CD1c-positive myeloid dendritic cell (primary cell): Measurements from ENCODE around the gene WDR38.

Source experiments
- DNase-seq: peaks from one replicate; pipeline ENCODE4 v3.0.0-alpha.2; 2016; ENCODE audit errors: extremely low spot score

WDR38 gene, protein sequence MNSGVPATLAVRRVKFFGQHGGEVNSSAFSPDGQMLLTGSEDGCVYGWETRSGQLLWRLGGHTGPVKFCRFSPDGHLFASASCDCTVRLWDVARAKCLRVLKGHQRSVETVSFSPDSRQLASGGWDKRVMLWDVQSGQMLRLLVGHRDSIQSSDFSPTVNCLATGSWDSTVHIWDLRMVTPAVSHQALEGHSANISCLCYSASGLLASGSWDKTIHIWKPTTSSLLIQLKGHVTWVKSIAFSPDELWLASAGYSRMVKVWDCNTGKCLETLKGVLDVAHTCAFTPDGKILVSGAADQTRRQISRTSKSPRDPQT

DNA sequence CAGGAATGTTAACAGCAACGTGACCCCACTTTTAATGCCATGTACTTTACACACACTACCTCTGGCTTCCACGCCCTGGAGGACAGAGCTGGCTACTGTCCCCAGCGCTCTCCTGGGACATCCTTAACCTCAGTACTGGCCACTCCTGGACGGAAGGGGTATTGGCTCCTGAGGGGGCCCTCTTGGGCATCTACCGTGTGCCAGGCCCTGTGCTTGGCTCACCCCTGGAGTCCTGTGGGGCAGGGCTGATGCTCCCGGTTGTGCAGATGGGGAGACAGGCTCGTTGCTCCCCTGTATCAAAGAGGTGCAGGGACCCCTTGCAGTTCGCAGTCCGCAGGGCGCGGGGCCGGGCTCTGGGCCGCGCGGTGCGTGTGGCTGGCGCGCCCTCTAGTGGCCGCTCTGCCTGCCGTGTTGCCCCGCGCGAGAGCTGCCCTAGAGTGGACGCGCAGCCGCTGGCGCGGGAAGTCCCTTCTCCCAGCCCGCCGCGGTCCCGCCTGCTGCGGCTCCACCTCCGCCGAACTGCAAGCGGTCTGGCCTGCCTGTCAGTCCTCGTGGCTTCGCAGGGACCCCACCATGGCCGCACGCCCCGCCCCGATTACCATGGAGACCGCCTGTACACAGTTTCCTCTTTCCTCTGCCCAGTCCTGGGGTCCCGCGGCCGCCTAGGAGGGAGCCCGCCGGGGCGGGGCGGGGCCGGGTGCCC is at the start of gene WDR38:
Gene WDR38, plus strand, starts transcription at position 632 of the 703 bp plus-strand sequence. CDS start 72 bp downstream, outside the sequence.
- peak; percentile 86 for DNase-seq

DNA sequence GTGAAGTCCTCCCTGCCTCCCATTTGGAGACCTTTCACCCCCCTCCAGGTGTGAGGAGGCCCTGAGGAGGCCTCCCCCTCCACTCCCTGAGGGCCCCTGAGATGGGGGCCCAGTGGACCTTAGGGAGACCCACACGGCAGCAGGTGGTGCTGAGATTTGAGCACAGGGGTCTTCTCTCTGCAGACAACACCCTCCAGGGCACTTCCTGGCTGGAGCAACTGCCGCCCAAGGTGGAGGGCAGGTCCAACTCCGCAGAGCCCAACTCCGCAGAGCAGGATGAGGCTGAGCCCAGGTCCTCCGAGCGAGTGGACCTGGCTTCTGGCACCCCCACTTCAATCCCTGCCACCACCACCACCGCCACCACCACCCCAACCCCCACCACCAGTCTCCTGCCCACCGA is 49.3 kb upstream of the WDR38 start:
- no peak for DNase-seq

DNA sequence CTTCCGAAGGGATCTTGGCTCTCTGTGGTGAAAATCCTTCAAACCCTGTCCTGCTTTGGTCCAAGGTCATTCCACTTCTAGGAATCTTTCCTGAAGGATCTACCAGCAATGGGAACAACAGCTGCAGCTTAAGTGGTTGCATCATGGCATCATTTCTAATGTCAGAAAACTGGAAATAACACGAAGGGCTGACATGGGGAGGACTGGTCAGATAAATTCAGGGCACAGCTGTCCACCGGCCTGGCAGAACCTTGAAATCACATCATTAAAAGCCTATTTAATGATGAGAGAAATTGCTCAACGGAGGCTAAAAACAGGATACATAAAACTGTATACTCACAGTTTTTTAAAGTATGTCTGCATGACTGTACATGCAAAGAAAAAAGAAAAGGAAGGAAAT is 48.1 kb upstream of the WDR38 start:
- no peak for DNase-seq

DNA sequence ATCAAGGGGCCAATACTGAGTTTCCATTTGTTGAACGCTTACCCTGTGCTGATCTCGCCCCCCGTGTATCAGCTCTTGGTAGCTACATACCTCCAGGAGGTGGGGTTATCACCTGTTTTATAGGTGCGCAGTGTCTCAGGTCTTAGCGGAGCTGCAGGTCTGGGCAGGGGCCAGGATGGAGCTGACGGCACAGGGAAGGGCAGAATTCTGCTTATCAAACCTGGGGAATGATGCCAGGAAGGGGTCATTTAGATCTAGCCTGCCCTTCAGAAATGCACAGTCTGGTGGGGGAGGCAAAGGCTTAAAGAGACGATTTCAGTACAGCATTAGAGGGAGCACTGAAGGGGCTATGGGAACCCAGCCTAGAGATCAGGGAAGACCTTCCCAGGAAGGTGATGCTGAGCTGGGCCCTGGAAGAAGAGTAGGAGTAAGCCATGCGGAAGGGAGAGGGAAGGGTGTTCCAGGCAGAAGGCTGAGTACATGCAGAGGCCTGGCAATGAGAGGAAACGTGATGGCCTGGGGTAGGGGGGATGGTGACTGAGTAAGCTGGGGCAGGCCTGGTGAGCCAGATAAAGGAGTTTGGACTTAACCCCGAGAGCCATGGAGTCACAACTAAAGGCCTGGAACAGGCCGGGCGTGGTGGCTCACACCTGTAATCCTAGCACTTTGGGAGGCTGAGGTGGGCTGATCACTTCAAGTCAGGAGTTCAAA is 44.9 kb upstream of the WDR38 start:
- DNase-seq: no peak

DNA sequence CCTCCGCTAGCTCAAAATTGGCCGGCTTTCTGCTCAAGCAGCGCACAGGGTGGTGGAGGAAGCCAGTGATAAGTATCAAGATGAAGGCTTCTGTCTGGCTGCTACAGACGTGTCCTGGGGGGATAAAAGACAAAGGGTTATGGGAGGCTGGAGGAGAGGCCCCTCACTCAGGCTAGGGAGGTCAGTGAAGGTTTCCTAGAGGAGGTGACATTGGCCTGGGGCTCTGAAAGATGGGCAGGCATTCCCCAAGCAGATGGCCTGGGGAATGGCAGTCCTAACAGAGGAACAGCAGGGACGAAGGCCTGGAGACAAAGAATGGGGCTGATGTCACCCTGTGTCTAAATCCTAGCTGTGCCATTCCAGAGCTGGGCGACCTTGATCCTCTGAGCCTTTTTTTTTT is 44.0 kb upstream of the WDR38 start:
- DNase-seq: no peak

DNA sequence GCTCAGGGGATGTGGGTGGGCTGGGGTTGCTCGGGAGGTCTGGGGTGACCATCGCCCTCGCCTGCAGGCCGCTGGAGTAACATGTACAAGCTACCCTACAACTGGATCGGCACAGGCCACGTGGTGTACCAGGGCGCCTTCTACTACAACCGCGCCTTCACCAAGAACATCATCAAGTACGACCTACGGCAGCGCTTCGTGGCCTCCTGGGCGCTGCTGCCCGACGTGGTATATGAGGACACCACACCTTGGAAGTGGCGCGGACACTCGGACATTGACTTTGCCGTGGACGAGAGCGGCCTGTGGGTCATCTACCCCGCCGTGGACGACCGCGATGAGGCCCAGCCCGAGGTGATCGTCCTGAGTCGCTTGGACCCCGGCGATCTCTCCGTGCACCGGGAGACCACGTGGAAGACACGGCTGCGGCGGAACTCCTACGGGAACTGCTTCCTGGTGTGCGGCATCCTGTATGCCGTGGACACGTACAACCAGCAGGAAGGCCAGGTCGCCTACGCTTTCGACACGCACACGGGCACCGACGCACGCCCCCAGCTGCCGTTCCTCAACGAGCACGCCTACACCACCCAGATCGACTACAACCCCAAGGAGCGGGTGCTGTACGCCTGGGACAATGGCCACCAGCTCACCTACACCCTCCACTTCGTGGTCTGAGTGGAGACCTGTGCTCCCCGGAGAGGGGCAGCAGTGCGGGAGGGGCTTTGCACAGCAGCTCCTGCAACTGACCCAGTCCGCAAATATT is 43.3 kb upstream of the WDR38 start:
- DNase-seq: no peak

GRCh38 chr9:124810663-124811355 is 42.5 kb upstream of the WDR38 start:
- DNase-seq: no peak

- DNase-seq: no peak
Observed at GRCh38 chr9:124812441-124812876, 40.8 kb upstream of the WDR38 start.

GRCh38 chr9:124813041-124813440 is 40.2 kb upstream of the WDR38 start:
- DNase-seq: no peak

DNA sequence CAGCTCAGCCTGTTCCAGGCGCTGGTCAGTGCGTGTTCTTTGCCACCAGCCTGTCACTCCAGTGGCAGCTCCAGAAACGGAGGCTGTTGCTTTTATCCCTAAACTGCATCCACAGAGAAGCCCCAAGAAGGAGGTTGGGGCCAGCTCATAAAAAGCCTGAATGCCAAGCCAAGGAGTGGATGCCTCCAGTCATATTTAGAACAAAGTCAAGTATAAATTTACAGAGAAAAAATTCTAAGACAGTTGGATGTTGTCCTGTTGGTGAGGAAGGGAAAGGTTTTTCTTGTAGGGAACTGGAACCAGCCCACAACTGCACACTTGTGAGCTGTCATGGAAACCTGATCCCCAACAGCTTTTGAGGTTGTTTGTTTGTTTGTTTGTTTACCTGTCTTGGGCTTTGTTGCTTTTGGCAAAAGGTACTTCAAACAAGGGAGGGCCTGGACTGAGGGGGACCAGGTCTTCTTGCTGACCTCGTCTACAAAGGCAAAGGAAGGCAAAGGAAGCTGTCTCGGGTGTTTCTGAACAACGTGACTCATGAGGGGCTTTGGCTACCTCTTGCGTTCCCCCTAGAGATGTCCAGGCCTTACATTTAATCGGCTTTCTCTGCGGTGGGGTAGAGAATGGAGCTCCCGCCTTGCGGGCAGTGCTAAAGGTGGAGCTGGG is 39.6 kb upstream of the WDR38 start:
- DNase-seq: peak; percentile 14

DNA sequence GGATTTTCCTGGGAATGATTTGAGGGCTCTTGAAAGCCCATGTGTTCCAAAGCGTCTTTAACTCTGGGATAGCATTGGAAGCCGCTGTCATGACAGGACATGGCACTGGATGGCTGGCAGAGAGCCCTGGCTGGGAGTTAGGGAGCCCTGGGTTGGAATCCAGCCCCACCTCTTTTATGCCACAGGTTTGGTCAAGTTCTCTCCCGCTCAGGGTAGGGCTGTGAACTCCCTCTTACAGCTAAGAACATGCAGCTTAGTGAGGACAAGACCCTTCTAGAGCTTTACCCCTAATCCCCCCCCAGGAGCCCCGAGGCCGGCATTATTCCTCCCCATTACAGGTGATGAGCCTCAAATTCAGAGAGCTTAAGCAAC is 39.1 kb upstream of the WDR38 start:
- no peak for DNase-seq

DNA sequence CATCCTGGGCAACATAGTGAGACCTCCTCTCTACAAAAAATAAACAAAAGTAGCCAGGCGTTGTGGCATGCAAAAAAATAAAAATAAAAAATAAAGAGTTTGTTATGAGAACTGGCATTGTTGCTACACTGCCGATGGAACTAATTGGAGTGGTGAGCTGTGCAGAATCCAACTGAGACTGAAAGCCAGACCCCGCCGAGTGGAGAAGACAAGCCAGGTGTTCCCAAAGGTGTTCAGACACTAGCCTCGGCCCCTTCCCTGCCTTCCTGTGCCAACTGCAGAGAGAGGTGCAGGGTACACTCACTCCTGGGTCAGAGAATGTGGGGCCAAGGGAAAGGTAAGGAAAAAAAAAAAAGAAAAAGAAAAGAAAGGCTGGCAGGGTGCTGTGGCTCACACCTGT is 37.7 kb upstream of the WDR38 start:
- no peak for DNase-seq

GRCh38 chr9:124818431-124819281 is 34.6 kb upstream of the WDR38 start:
- no peak for DNase-seq

DNA sequence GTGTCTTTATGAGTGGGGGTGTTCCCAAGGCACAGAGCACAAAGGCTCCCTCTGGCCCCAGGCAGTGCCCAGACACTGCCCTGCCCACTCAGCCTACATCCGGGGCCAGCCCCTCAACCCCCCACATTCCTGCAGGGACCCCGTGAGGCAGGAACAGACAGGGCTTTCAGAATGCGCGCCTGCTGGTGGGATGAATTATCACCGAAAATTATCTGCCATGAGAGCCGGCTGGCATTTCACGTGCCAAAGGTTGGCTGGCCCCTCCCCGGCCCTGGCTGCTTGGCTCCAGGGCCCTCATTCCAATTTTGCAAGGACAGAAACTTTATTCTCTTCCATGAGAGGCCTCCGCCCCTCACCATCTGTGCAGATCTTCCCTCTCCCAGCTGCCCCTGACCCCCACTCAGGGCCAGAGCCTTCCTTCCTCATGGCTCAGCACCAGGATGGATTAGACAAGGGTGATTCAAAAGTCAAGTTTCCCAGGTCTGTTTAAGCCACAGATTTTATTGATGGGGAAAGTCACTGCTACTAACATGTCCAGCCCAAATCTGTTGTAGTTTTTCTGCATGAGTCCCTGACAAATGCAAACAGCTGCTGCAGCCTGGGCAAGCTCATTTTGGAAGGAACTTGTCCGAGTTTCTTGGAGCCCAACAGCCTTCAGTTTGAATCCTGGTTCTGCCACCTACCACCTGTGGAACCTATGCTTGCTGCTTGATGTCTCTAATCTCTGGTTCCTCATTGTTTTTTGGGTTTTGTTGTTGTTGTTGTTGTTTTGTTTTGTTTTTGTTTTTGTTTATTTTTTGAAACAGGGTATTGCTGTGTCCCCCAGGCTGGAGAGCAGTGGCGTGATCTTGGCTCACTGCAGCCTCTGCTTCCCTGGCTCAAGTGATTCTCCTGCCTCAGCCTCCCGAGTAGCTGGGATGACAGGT is 32.3 kb upstream of the WDR38 start:
- DNase-seq: no peak

GRCh38 chr9:124828489-124829333 is 24.5 kb upstream of the WDR38 start:
- no peak for DNase-seq

- no peak for DNase-seq
Observed at GRCh38 chr9:124829334-124829669, 24.0 kb upstream of the WDR38 start.

DNA sequence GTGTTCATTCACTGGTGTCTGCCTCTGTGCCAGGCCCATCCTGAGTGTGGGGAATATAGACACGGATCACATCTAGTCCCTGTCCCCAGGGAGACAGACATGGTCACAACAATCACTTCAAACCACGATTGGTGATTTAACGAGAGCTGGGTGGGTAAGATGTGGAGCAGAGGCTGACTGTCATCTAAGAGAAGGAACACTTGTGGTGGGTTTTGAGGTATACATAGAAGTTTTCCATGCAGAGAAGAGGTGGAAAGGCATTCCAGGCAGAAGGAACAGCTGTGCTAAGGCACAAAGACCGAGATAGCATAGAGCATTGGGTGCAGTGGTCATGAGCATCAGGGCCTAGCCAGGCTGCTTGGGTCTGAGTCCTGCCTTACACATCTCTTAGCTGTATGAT is 22.7 kb upstream of the WDR38 start:
- no peak for DNase-seq
